ENCODE results near the gene SYNC.

DNA sequence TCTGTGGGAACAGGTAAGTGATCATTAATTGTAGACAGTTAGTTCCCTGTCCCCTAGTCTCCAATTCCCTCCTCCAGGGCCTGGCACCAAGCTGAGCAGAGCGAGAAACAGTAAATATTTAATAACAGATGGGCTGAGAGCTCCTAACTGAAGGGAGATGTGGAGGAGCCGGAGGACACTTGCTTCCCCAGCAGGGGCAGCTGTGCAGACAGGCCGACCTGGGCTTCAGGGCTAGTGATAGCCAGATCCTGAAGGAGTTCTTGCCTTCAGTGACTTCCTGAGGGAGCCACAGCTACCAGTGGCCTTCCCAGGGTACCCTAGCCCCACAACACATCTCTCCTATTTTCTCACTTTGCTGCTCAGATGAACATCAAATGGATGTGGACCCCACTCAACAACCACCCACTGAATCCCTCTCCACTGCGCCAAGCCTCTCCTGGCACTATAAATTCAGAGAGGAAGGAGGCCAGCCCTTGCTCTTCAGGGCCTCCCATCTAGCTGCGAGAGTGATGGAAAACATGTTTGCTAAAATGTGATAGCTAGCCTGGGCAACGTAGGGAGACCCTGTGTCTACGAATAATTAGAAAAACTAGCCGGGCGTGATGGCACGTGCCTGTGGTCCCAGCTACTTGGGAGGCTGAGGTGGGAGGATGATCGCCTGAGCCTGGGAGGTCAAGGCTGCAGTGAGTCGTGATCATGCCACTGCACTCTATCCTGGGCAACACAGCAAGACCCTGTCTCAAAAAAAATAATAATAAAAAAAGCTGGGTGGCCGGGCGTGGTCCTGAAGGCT is 26.9 kb upstream of the SYNC start:
- TF ChIP-seq CTCF (IDR thresholded peaks at IDR 0.05), result no peak
- TF ChIP-seq POLR2A (IDR thresholded peaks at IDR 0.05), result no peak

Measured in right lobe of liver (tissue), 4 donors.